A673 (cell line): ENCODE results near the gene SEC22C.

ENCODE experiments used
- EZH2 ChIP-seq: fragments of 200-600 bp; sonication (generic); IDR thresholded peaks from 2 replicates; pipeline ENCODE4 v1.6.1; 2017; ENCODE audit warnings: borderline replicate concordance, low read depth, mild to moderate bottlenecking, mixed read lengths, antibody characterized with exemption, low read length; ENCODE audit not compliant: poor library complexity, severe bottlenecking
- TF ChIP-seq, protein P1 (sequence below): fragments of 300-800, 200-600 bp; sonication (generic); conservative IDR thresholded peaks from 2 replicates; pipeline ENCODE4 v1.5.1; 2017; ENCODE audit warnings: low read depth, mild to moderate bottlenecking, antibody characterized with exemption, low read length, moderate library complexity, mixed read lengths

DNA sequence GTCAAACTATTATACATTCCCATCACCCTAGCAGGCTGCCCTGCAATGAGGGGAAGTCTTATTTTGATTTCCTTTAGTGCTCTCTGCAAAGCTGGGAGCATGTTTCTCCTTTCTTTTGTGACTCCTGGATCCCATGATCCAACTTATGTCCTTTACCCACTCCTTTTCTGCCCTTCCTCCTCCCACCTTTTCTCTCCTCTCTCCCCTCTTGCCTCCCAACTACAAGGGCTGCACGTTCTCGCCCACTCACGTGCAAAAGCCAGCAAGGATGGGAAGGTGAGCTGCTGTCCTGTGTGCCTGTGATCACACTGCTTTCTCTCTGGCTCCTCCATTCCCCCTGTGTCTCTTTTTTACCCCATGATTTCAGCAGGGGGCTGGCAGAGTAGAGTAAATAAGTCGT lies 73.2 kb downstream of the SEC22C start:
- TF ChIP-seq, protein P1, sequence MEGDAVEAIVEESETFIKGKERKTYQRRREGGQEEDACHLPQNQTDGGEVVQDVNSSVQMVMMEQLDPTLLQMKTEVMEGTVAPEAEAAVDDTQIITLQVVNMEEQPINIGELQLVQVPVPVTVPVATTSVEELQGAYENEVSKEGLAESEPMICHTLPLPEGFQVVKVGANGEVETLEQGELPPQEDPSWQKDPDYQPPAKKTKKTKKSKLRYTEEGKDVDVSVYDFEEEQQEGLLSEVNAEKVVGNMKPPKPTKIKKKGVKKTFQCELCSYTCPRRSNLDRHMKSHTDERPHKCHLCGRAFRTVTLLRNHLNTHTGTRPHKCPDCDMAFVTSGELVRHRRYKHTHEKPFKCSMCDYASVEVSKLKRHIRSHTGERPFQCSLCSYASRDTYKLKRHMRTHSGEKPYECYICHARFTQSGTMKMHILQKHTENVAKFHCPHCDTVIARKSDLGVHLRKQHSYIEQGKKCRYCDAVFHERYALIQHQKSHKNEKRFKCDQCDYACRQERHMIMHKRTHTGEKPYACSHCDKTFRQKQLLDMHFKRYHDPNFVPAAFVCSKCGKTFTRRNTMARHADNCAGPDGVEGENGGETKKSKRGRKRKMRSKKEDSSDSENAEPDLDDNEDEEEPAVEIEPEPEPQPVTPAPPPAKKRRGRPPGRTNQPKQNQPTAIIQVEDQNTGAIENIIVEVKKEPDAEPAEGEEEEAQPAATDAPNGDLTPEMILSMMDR, result no peak
- TF ChIP-seq EZH2, result no peak
